ENCODE measurements around the gene CRACR2B.

CRACR2B gene

GRCh38 chr11:802018-802617 is 25.6 kb upstream of the CRACR2B start:
- no peak for TF ChIP-seq CTCF (IDR thresholded peaks at IDR 0.05; ENCODE audit: low read depth, low read length)
- H3K4me3 ChIP-seq (ENCODE audit: low read depth, low read length), result no peak overlapping the region

- peak overlapping the region; percentile 68; the same call in 1 of the 2 replicates for H3K4me3 ChIP-seq (ENCODE audit: low read depth, low read length)
Observed at GRCh38 chr11:802693-803466, 24.8 kb upstream of the CRACR2B start.

GRCh38 chr11:803467-803742 is 24.3 kb upstream of the CRACR2B start:
- no peak for TF ChIP-seq CTCF (IDR thresholded peaks at IDR 0.05; ENCODE audit: low read depth, low read length)
- peak overlapping the region; percentile 68 for H3K4me3 ChIP-seq (ENCODE audit: low read depth, low read length)

More at GRCh38 chr11:802693-803466, 24.8 kb upstream of the CRACR2B start:
- no peak for TF ChIP-seq CTCF (IDR thresholded peaks at IDR 0.05; ENCODE audit: low read depth, low read length)

- TF ChIP-seq CTCF (IDR thresholded peaks at IDR 0.05; ENCODE audit: low read depth, low read length), result no peak
- peak overlapping the region; percentile 68 for H3K4me3 ChIP-seq (ENCODE audit: low read depth, low read length)
Observed at GRCh38 chr11:803770-804598, 23.7 kb upstream of the CRACR2B start.

GRCh38 chr11:804599-804964 is 23.1 kb upstream of the CRACR2B start:
- no peak for TF ChIP-seq CTCF (IDR thresholded peaks at IDR 0.05; ENCODE audit: low read depth, low read length)
- H3K4me3 ChIP-seq (ENCODE audit: low read depth, low read length), result peak overlapping the region; percentile 68

GRCh38 chr11:808427-809286 is 19.1 kb upstream of the CRACR2B start:
- H3K4me3 ChIP-seq (ENCODE audit: low read depth, low read length), result peak overlapping the region; percentile 98
- TF ChIP-seq CTCF (IDR thresholded peaks at IDR 0.05; ENCODE audit: low read depth, low read length), result no peak
